ENCODE data around the gene PMS1.

PMS1 gene

GRCh38 chr2:189899101-189899500, 114.9 kb downstream of the PMS1 start:
- no peak overlapping the region for H3K4me3 ChIP-seq (ENCODE audit: low read depth, low read length)
- TF ChIP-seq CTCF (IDR thresholded peaks at IDR 0.05; ENCODE audit: borderline replicate concordance, insufficient read depth, low read depth, low read length) = no peak

- no peak overlapping the region for H3K4me3 ChIP-seq (ENCODE audit: low read depth, low read length)
- TF ChIP-seq CTCF (IDR thresholded peaks at IDR 0.05; ENCODE audit: borderline replicate concordance, insufficient read depth, low read depth, low read length) = no peak
Observed at GRCh38 chr2:189900726-189901125, 116.5 kb downstream of the PMS1 start.

- no peak for TF ChIP-seq CTCF (IDR thresholded peaks at IDR 0.05; ENCODE audit: borderline replicate concordance, insufficient read depth, low read depth, low read length)
- no peak overlapping the region for H3K4me3 ChIP-seq (ENCODE audit: low read depth, low read length)
Observed at GRCh38 chr2:189901664-189902063, 117.4 kb downstream of the PMS1 start.

- H3K4me3 ChIP-seq (ENCODE audit: low read depth, low read length) = no peak overlapping the region
- TF ChIP-seq CTCF (IDR thresholded peaks at IDR 0.05; ENCODE audit: borderline replicate concordance, insufficient read depth, low read depth, low read length) = no peak
Observed at GRCh38 chr2:189913821-189914220, 129.6 kb downstream of the PMS1 start.

- H3K4me3 ChIP-seq (ENCODE audit: low read depth, low read length) = no peak overlapping the region
- TF ChIP-seq CTCF (IDR thresholded peaks at IDR 0.05; ENCODE audit: borderline replicate concordance, insufficient read depth, low read depth, low read length) = no peak
Observed at GRCh38 chr2:189916651-189917050, 132.4 kb downstream of the PMS1 start.

Data from GM12875 (cell line).